AG10803 (cell line): ENCODE results near the gene NDRG2.

Source experiments
- DNase-seq: peaks from one replicate; pipeline ENCODE4 v3.0.0; 2010; ENCODE audit warnings: low read depth
- H3K4me3 ChIP-seq: 2 replicates; pipeline ENCODE4 v1.5.1; 2011; ENCODE audit warnings: mild to moderate bottlenecking, low read length, control low read depth
- TF ChIP-seq, protein P1 (sequence below): conservative IDR thresholded peaks from 2 replicates; pipeline ENCODE4 v1.5.1; 2011; ENCODE audit warnings: mild to moderate bottlenecking, low read length, control low read depth, inconsistent platforms

NDRG2 gene

DNA sequence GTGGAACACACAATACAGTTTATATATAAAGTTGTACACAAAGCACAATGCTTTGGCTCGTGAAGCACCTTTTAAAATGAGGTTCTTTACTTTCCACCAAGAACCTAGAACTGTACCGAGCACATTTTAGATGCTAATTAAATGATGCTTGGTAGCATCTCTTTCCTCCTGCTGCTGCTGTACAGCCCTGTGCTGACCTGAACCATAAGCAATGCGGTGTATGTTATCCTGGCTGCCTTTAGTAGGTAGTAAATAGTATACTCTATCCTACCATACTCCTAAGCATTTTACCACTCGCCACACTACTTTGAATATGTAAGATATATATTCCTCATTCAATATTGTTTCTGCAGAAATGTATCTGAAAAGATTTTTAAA is 29.9 kb upstream of the NDRG2 start:
- DNase-seq: no peak
- H3K4me3 ChIP-seq: no peak overlapping the region
- TF ChIP-seq, protein P1, sequence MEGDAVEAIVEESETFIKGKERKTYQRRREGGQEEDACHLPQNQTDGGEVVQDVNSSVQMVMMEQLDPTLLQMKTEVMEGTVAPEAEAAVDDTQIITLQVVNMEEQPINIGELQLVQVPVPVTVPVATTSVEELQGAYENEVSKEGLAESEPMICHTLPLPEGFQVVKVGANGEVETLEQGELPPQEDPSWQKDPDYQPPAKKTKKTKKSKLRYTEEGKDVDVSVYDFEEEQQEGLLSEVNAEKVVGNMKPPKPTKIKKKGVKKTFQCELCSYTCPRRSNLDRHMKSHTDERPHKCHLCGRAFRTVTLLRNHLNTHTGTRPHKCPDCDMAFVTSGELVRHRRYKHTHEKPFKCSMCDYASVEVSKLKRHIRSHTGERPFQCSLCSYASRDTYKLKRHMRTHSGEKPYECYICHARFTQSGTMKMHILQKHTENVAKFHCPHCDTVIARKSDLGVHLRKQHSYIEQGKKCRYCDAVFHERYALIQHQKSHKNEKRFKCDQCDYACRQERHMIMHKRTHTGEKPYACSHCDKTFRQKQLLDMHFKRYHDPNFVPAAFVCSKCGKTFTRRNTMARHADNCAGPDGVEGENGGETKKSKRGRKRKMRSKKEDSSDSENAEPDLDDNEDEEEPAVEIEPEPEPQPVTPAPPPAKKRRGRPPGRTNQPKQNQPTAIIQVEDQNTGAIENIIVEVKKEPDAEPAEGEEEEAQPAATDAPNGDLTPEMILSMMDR: no peak

DNA sequence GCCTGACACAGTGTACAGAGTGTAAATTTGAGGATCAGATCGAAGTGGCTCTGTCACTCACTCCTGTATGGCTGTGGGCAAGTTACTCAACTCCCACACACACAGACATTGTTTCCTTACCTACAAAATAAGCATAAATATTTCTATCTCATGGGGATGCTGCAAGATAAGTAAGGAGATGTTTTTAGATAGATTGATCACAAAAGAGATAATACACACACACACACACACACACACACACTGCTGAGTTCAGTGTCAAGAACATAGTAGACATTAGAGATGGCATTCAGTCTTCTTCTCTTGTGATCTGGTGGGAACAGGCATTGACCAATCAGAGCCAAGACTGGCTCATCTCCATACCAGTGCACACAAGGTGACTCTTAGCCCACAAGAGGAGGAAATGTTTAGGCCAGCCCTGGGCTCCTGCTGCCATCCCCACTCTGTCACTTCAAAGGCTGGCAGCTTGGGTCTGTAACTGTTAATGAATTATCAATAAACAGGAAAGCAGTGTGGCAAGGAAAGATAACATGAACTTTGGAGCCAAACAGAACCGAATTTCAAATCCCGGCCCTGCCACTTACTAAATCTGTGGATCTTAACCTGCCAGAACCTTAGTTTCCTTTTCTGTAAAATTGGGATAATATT is 29.4 kb upstream of the NDRG2 start:
- TF ChIP-seq, protein P1: no peak
- no peak for DNase-seq
- no peak overlapping the region for H3K4me3 ChIP-seq

- no peak for DNase-seq
- H3K4me3 ChIP-seq: no peak overlapping the region
Measured at GRCh38 chr14:21053184-21054122, 28.6 kb upstream of the NDRG2 start.

DNA sequence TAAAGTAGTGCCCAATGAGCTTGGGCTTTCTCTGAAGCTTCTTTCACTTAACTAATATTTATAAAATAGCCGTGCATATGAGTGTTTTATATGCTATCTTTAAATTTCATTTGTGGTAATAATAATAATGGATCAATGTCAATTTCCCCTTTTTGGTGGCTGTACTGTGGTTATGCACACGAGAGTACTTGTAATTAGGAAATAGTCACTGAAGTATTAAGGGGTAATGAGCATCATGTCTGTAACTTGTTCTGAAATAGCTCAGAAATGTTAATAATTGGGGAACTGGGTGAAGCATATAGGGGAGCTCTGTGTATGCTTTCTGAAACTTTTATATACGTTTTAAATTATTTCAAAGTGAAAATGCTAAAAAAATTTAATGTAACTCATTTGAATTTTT is 25.7 kb upstream of the NDRG2 start:
- H3K4me3 ChIP-seq: no peak overlapping the region
- TF ChIP-seq, protein P1: no peak
- DNase-seq: no peak

More at GRCh38 chr14:21053184-21054122, 28.6 kb upstream of the NDRG2 start:
- TF ChIP-seq, protein P1: no peak

DNA sequence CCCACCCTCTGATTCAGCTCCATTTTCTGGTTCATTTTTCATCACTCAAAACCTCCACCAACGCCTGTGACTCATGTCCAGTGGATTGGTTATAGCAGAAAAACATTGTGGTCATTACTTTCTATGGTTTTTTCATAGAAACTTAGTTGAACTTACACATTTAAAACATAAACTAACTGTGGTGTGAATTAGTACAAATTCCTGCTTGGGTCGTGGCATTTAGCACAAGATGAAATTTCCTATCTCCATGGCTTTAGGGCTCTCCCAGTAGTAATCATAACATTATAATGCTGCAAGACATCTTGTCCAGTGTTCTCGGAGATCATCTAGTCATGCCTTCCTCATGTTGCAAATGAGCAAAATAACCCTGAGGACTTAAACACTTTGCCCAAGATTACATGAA is 24.4 kb upstream of the NDRG2 start:
- no peak overlapping the region for H3K4me3 ChIP-seq
- DNase-seq: peak; percentile 67
- TF ChIP-seq, protein P1: no peak

- no peak overlapping the region for H3K4me3 ChIP-seq
- TF ChIP-seq, protein P1: no peak
- DNase-seq: no peak
Measured at GRCh38 chr14:21048638-21049037, 23.8 kb upstream of the NDRG2 start.
